ENCODE data around the gene KIAA1217.

Gene KIAA1217

GRCh38 chr10:24451325-24451820 is 242.4 kb downstream of the KIAA1217 start:
- DNase-seq (ENCODE audit: low spot score) = no peak

GRCh38 chr10:24452030-24452429 is 243.1 kb downstream of the KIAA1217 start:
- no peak for DNase-seq (ENCODE audit: low spot score)
- no peak for TF ChIP-seq CTCF (IDR thresholded peaks at IDR 0.05)
- Histone ChIP-seq H3K4me3 (no peak overlapping the region), H3K27ac (no peak overlapping the region)

More at GRCh38 chr10:24451325-24451820, 242.4 kb downstream of the KIAA1217 start:
- Histone ChIP-seq H3K4me3 (peak overlapping the region; percentile 37), H3K27ac (peak overlapping the region; percentile 41 to 59)
- no peak for TF ChIP-seq CTCF (IDR thresholded peaks at IDR 0.05)

- peak overlapping the region; percentile 3 to 52 for H3K27ac ChIP-seq
- no peak overlapping the region for H3K4me3 ChIP-seq
Observed at GRCh38 chr10:24453404-24453830, 244.5 kb downstream of the KIAA1217 start.

DNA sequence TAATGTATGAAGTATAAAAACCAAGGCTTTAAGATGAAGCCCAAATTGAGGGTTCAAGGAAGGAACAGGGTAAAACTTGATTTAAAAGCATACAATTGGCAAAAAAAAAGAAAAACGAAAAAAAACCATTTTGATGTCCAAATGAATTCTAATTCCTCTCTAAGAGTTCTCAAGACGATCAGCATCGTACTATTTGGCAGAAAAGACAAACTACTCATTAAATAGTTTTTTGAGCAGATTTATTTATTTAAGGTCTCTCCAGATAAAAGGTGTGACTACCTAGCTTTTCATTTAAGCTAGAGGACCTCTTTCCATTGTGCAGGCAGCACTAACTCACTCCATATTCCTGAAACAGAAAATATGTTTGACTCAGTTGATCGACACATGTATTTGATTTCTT is 245.0 kb downstream of the KIAA1217 start:
- H3K4me3 ChIP-seq = no peak overlapping the region
- no peak for DNase-seq (ENCODE audit: low spot score)
- H3K27ac ChIP-seq = peak overlapping the region in 1 of 2 donors; percentile 8
- TF ChIP-seq CTCF (IDR thresholded peaks at IDR 0.05) = no peak

More at GRCh38 chr10:24453404-24453830, 244.5 kb downstream of the KIAA1217 start:
- TF ChIP-seq CTCF (IDR thresholded peaks at IDR 0.05) = no peak
- DNase-seq (ENCODE audit: low spot score) = no peak

DNA sequence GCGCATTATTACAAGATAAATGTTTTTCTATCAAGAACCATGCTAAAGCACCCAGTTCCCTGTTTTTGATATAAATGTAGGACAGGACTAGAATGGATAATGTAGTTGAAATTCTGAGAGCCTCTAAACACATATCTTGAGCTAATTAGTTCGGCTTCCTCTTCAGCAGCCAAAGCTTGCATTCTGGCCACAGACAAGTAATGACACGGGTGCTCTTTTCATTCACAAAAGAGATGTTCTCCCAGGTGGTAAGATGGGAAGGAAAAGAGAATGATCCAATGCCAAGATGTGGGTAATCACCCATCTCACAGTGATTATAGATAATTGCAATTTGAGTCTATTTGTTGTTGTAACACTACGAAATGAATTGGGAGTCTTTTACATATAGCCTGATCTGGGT is 246.5 kb downstream of the KIAA1217 start:
- H3K27ac ChIP-seq = no peak overlapping the region
- TF ChIP-seq CTCF (IDR thresholded peaks at IDR 0.05) = no peak

GRCh38 chr10:24456322-24456721 is 247.4 kb downstream of the KIAA1217 start:
- Histone ChIP-seq H3K4me3 (no peak overlapping the region), H3K27ac (peak overlapping the region; percentile 23 to 36)
- no peak for DNase-seq (ENCODE audit: low spot score)
- TF ChIP-seq CTCF (IDR thresholded peaks at IDR 0.05) = no peak

More for the DNA sequence above, 246.5 kb downstream of the KIAA1217 start:
- DNase-seq (ENCODE audit: low spot score) = no peak
- H3K4me3 ChIP-seq = no peak overlapping the region

GRCh38 chr10:24457661-24458318 is 248.9 kb downstream of the KIAA1217 start:
- H3K4me3 ChIP-seq = no peak overlapping the region
- no peak for DNase-seq (ENCODE audit: low spot score)
- TF ChIP-seq CTCF (IDR thresholded peaks at IDR 0.05) = no peak
- peak overlapping the region; percentile 23 to 34 for H3K27ac ChIP-seq
